ENCODE results near the gene SLC39A5.
A peak's percentile ranks its signal among the peaks of the same experiment; 100 is the strongest.

The SLC39A5 gene

DNA sequence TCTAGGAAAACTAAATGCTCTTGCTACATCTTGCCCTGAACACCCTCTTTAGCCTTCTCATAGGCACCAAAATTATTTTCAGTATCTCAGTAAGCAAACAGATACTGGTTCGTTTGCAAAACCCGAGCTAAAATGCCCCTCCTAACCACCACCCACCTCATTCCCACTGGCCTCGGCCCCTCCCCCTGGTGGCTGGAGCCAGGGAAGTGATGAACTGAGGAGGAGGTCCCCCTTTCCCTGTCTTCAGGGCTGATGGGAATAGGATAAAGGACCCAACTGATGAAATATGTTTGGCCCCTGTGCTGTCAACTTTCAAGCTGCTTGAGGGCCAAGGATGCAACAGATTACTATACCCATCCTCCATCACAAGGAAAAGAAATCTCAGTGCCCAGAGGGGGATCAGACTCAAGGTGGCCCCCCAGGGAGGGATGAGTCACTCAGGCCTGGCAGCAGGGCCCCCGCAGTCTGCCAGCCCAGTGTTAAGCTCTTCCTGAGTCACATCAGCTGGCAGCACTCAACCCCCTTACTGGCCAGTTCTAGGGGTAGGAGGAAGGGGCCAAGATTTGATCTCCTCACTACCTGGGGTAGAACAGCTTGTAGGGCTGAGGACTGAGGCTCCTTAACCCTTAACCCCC lies 26.6 kb downstream of the SLC39A5 start:
- TF ChIP-seq, protein P1, sequence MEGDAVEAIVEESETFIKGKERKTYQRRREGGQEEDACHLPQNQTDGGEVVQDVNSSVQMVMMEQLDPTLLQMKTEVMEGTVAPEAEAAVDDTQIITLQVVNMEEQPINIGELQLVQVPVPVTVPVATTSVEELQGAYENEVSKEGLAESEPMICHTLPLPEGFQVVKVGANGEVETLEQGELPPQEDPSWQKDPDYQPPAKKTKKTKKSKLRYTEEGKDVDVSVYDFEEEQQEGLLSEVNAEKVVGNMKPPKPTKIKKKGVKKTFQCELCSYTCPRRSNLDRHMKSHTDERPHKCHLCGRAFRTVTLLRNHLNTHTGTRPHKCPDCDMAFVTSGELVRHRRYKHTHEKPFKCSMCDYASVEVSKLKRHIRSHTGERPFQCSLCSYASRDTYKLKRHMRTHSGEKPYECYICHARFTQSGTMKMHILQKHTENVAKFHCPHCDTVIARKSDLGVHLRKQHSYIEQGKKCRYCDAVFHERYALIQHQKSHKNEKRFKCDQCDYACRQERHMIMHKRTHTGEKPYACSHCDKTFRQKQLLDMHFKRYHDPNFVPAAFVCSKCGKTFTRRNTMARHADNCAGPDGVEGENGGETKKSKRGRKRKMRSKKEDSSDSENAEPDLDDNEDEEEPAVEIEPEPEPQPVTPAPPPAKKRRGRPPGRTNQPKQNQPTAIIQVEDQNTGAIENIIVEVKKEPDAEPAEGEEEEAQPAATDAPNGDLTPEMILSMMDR (IDR thresholded peaks at IDR 0.05) = no peak
- no peak for DNase-seq (ENCODE audit: low spot score)
- H3K27ac ChIP-seq = no peak overlapping the region
- peak overlapping the region; percentile 97 for H3K4me3 ChIP-seq

DNA sequence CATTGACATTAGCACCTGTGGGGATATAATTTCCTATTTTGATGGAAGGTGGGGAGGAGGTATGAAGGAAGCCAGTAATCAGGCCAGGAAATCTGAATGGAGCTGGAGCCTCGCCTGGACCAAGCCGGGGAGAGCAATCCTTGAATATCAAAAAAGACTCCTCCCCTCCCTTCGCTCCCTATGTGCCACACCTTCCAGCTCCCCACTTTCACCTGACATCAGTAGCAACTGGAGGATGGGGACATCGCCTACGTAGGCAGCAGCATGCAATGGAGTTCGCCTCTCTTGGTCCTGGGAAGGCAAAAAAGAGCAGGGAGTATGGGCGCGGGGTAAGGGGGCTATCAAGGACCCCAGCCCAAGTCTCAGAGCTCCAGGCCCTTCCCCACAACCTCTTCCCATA lies 27.2 kb downstream of the SLC39A5 start:
- TF ChIP-seq, protein P1 (IDR thresholded peaks at IDR 0.05) = no peak
- DNase-seq (ENCODE audit: low spot score) = no peak
- Histone ChIP-seq H3K27ac (peak overlapping the region in 1 of 2 donors; percentile 93), H3K4me3 (peak overlapping the region; percentile 97)

DNA sequence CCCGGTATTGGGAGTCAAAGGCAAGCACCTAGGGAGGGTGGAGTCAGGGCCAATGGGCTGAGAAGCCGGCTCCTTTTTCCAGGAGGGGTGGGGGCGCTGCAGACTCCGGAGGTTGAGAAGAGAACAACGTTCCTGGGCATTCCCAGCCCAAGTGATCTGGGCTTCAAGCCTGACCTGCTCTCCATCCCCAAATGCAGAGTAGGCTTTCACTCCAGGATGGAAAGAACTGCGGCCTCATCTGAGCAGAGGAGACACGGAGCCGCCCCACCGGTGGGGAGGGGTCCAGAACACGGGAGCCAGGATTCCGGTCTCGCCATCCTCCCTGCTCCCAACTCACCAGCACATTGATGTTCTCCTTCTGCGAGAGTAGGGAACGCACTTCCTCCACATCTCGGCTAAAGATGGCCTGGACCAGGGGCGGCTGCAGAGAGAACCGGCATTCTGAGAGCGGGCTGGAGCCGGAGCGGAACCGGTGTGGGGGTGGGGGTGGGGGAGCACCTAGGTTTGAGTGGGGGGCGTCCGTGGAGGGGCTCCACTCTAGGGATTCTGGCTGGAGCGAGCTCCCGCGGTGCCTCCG lies 27.7 kb downstream of the SLC39A5 start:
- TF ChIP-seq, protein P1 (IDR thresholded peaks at IDR 0.05) = no peak
- Histone ChIP-seq H3K4me3 (peak overlapping the region; percentile 97), H3K27ac (peak overlapping the region; percentile 74 to 93)
- DNase-seq (ENCODE audit: low spot score) = no peak

DNA sequence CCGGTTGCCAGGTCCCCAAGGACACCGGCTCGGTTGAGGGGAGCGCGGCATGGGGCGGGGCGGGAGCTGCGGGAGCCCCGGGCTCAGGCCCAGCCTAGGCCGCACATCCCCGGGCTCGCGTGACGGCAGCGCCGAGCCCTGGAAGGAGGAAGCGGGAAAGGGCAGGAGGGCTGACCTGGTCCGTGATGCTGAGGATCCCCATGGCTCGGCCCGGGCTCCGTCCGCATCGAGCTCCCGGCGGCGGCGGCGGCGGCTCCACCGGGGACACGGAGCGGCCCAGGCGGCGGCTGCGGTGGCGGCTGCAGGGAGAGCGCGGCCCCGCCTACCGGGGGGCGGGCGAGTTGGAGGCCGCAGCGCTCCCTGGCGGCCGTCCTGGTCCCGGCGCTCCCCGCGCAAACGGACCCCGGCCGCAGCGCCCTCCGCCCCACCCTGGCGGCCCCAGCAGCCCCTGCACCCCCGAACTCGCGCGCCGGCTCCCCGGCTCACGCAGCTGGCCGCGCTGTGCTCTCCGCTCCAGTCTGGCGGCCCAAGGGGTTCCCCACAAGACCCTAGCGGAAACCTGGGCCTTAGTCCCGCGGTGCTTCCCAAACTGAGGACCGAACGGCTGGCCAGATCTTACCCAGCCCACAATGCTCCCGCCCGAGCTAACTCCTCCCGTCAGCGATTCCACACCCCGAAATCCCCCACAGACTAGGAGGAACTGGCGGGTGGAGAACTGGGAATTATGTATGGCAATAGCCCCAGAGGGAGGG lies 28.4 kb downstream of the SLC39A5 start, which contains the start of gene ANKRD52:
TSS of gene ANKRD52 (minus strand) at position 317 of the 752 bp plus-strand sequence. CDS start at position 202, 115 bp downstream.
- DNase-seq (ENCODE audit: low spot score) = peak; percentile 86
- TF ChIP-seq, protein P1 (IDR thresholded peaks at IDR 0.05) = peak; percentile 71
- H3K27ac ChIP-seq = peak within 1 kb of the TSS; percentile 74 to 93
- H3K4me3 ChIP-seq = peak within 1 kb of the TSS; percentile 97

DNA sequence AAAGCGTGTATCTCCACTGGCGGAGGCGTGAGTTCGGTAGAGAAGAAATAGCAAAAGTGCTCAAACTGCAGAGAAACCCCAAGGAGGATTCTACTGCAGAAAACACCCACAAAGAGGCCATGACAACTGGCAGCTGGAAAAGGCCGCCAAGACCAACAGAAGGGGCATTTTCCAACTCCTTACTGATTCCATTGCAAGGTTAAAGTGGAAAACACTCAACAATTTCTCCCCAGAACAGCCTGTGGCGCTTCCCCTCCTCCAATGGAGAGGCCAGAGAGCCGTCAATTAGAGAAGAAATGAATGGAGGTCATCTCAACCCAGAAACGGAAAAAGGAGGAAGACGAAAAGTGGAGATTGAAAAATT lies 29.0 kb downstream of the SLC39A5 start:
- Histone ChIP-seq H3K4me3 (peak overlapping the region; percentile 97), H3K27ac (peak overlapping the region; percentile 74 to 93)
- DNase-seq (ENCODE audit: low spot score) = no peak
- TF ChIP-seq, protein P1 (IDR thresholded peaks at IDR 0.05) = no peak

DNA sequence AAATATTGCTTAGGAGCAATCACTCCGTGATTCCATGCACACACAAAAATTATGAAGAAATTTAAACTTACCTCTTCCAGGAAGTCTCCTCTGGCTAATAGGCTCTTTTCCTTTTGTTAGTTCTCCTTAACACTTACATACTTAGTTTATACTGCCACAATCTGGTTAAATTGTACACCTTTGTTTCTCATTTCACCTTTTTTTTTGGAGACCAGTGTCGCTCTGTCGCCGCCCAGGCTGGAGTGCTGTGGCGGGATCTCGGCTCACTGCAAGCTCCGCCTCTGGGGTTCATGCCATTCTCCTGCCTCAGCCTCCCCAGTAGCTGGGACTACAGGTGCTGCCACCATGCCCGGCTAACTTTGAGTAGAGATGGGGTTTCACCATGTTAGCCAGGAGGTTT lies 30.5 kb downstream of the SLC39A5 start:
- no peak overlapping the region for H3K4me3 ChIP-seq
- TF ChIP-seq, protein P1 (IDR thresholded peaks at IDR 0.05) = no peak
- DNase-seq (ENCODE audit: low spot score) = no peak

More for the DNA sequence above, 30.5 kb downstream of the SLC39A5 start:
- no peak overlapping the region for H3K27ac ChIP-seq

All from coronary artery (tissue), 2 donors.